ENCODE data around the gene REG3G. TPM values are rescaled to one million over a fixed set of nuclear protein-coding genes. Genes with fewer than 3 reads are reported as not detected.

REG3G gene
- total RNA-seq, 2 experiments from 2014 or later = not detected

GRCh38 chr2:78993518-78994148, 31.9 kb upstream of the REG3G start:
- ChIA-PET CTCF (no interaction called here), POLR2A (no interaction called here)
- Mint-ChIP-seq H3K27ac (no peak overlapping the region), H3K9me3 (peaks cover 14% of the 10 kb centered on the region), H3K4me3 (no peak overlapping the region), H3K36me3 (peaks cover 8% of the 10 kb centered on the region), H3K27me3 (peaks cover 21% of the 10 kb centered on the region), H3K4me1 (ENCODE audit: low read depth) (no peaks in the 10 kb centered on the region)
- intact Hi-C loops (cut with micrococcal nuclease) = no loop called here
- DNase-seq = no peak

GRCh38 chr2:78994789-78995188, 30.7 kb upstream of the REG3G start:
- DNase-seq = no peak
- intact Hi-C loops (cut with micrococcal nuclease) = no loop called here
- Mint-ChIP-seq H3K4me3 (no peak overlapping the region), H3K27ac (no peak overlapping the region), H3K36me3 (peaks cover 8% of the 10 kb centered on the region), H3K4me1 (ENCODE audit: low read depth) (no peaks in the 10 kb centered on the region), H3K9me3 (peaks cover 16% of the 10 kb centered on the region), H3K27me3 (peaks cover 21% of the 10 kb centered on the region)
- ChIA-PET CTCF (no interaction called here), POLR2A (no interaction called here)

GRCh38 chr2:78999406-78999805, 26.1 kb upstream of the REG3G start:
- H3K4me1 Mint-ChIP-seq (ENCODE audit: low read depth) = no peaks in the 10 kb centered on the region
- H3K27me3 Mint-ChIP-seq = peaks cover 2% of the 10 kb centered on the region
- DNase-seq = no peak
- intact Hi-C loops (cut with micrococcal nuclease) = no loop called here
- no peak overlapping the region for H3K27ac Mint-ChIP-seq
- POLR2A ChIA-PET = no interaction called here
- H3K4me3 Mint-ChIP-seq = no peak overlapping the region
- CTCF ChIA-PET = no interaction called here
- peaks cover 15% of the 10 kb centered on the region for H3K9me3 Mint-ChIP-seq
- peaks cover under 1% of the 10 kb centered on the region for H3K36me3 Mint-ChIP-seq

GRCh38 chr2:79000008-79000576, 25.4 kb upstream of the REG3G start:
- POLR2A ChIA-PET = no interaction called here

GRCh38 chr2:79001285-79001684, 24.2 kb upstream of the REG3G start:
- no peaks in the 10 kb centered on the region for H3K36me3 Mint-ChIP-seq
- intact Hi-C loops (cut with micrococcal nuclease) = no loop called here
- no peak overlapping the region for H3K4me3 Mint-ChIP-seq
- peaks cover 15% of the 10 kb centered on the region for H3K9me3 Mint-ChIP-seq
- H3K27me3 Mint-ChIP-seq = peaks cover 1% of the 10 kb centered on the region
- ChIA-PET CTCF (interaction anchor here (0.6 kb wide), 1 partner anchor 37 kb away, joined by 3 read pairs; no protein-coding TSS in a partner anchor), POLR2A (no interaction called here)
- H3K4me1 Mint-ChIP-seq (ENCODE audit: low read depth) = no peaks in the 10 kb centered on the region
- DNase-seq = no peak
- no peak overlapping the region for H3K27ac Mint-ChIP-seq

More at GRCh38 chr2:79000008-79000576, 25.4 kb upstream of the REG3G start:
- no peak for DNase-seq
- no peak overlapping the region for H3K4me3 Mint-ChIP-seq
- CTCF ChIA-PET = no interaction called here
- no peaks in the 10 kb centered on the region for H3K4me1 Mint-ChIP-seq (ENCODE audit: low read depth)
- H3K27ac Mint-ChIP-seq = no peak overlapping the region
- intact Hi-C loops (cut with micrococcal nuclease) = no loop called here
- no peaks in the 10 kb centered on the region for H3K36me3 Mint-ChIP-seq
- peaks cover 1% of the 10 kb centered on the region for H3K27me3 Mint-ChIP-seq
- peaks cover 15% of the 10 kb centered on the region for H3K9me3 Mint-ChIP-seq

GRCh38 chr2:79004680-79005079, 20.8 kb upstream of the REG3G start:
- intact Hi-C loops (cut with micrococcal nuclease) = no loop called here
- H3K27ac Mint-ChIP-seq = no peak overlapping the region
- H3K27me3 Mint-ChIP-seq = peaks cover 1% of the 10 kb centered on the region
- CTCF ChIA-PET = no interaction called here
- no peak for DNase-seq
- POLR2A ChIA-PET = no interaction called here
- H3K4me1 Mint-ChIP-seq (ENCODE audit: low read depth) = no peaks in the 10 kb centered on the region
- peaks cover 13% of the 10 kb centered on the region for H3K9me3 Mint-ChIP-seq
- no peak overlapping the region for H3K4me3 Mint-ChIP-seq
- H3K36me3 Mint-ChIP-seq = no peaks in the 10 kb centered on the region

GRCh38 chr2:79005216-79005615, 20.3 kb upstream of the REG3G start:
- H3K27ac Mint-ChIP-seq = no peak overlapping the region
- intact Hi-C loops (cut with micrococcal nuclease) = no loop called here
- CTCF ChIA-PET = no interaction called here
- H3K4me3 Mint-ChIP-seq = no peak overlapping the region
- H3K27me3 Mint-ChIP-seq = peaks cover 1% of the 10 kb centered on the region
- POLR2A ChIA-PET = no interaction called here
- no peak for DNase-seq
- H3K4me1 Mint-ChIP-seq (ENCODE audit: low read depth) = no peaks in the 10 kb centered on the region
- peaks cover 13% of the 10 kb centered on the region for H3K9me3 Mint-ChIP-seq
- H3K36me3 Mint-ChIP-seq = no peaks in the 10 kb centered on the region

GRCh38 chr2:79009388-79009787, 16.1 kb upstream of the REG3G start:
- DNase-seq = no peak
- ChIA-PET POLR2A (no interaction called here), CTCF (no interaction called here)
- Mint-ChIP-seq H3K9me3 (peaks cover 8% of the 10 kb centered on the region), H3K36me3 (no peaks in the 10 kb centered on the region), H3K4me3 (no peak overlapping the region), H3K4me1 (ENCODE audit: low read depth) (no peaks in the 10 kb centered on the region), H3K27ac (no peak overlapping the region), H3K27me3 (no peaks in the 10 kb centered on the region)
- intact Hi-C loops (cut with micrococcal nuclease) = no loop called here

GRCh38 chr2:79011496-79011895, 14.0 kb upstream of the REG3G start:
- no peaks in the 10 kb centered on the region for H3K36me3 Mint-ChIP-seq
- ChIA-PET POLR2A (no interaction called here), CTCF (no interaction called here)
- no peaks in the 10 kb centered on the region for H3K4me1 Mint-ChIP-seq (ENCODE audit: low read depth)
- no peak overlapping the region for H3K27ac Mint-ChIP-seq
- no peak for DNase-seq
- H3K9me3 Mint-ChIP-seq = peaks cover 14% of the 10 kb centered on the region
- intact Hi-C loops (cut with micrococcal nuclease) = no loop called here
- no peaks in the 10 kb centered on the region for H3K27me3 Mint-ChIP-seq
- no peak overlapping the region for H3K4me3 Mint-ChIP-seq

- Mint-ChIP-seq H3K4me3 (no peak overlapping the region), H3K4me1 (ENCODE audit: low read depth) (no peaks in the 10 kb centered on the region), H3K9me3 (peaks cover 9% of the 10 kb centered on the region), H3K36me3 (no peaks in the 10 kb centered on the region), H3K27ac (no peak overlapping the region), H3K27me3 (no peaks in the 10 kb centered on the region)
- ChIA-PET POLR2A (no interaction called here), CTCF (no interaction called here)
- intact Hi-C loops (cut with micrococcal nuclease) = no loop called here
- DNase-seq = no peak
Measured at GRCh38 chr2:79013629-79014028, 11.9 kb upstream of the REG3G start.

GRCh38 chr2:79016342-79016741, 9.2 kb upstream of the REG3G start:
- Mint-ChIP-seq H3K27me3 (no peaks in the 10 kb centered on the region), H3K27ac (no peak overlapping the region), H3K36me3 (no peaks in the 10 kb centered on the region), H3K9me3 (peaks cover 14% of the 10 kb centered on the region), H3K4me1 (ENCODE audit: low read depth) (no peaks in the 10 kb centered on the region), H3K4me3 (no peak overlapping the region)
- intact Hi-C loops (cut with micrococcal nuclease) = no loop called here
- ChIA-PET POLR2A (no interaction called here), CTCF (no interaction called here)
- no peak for DNase-seq

- H3K9me3 Mint-ChIP-seq = peaks cover 3% of the 10 kb centered on the region
- no peak for DNase-seq
- CTCF ChIA-PET = no interaction called here
- intact Hi-C loops (cut with micrococcal nuclease) = no loop called here
- no peak overlapping the region for H3K27ac Mint-ChIP-seq
- H3K4me3 Mint-ChIP-seq = no peak overlapping the region
- no peaks in the 10 kb centered on the region for H3K4me1 Mint-ChIP-seq (ENCODE audit: low read depth)
- POLR2A ChIA-PET = no interaction called here
- no peaks in the 10 kb centered on the region for H3K27me3 Mint-ChIP-seq
- H3K36me3 Mint-ChIP-seq = no peaks in the 10 kb centered on the region
Measured at GRCh38 chr2:79026061-79026460, 559 bp downstream of the REG3G start.

- no peaks in the 10 kb centered on the region for H3K27me3 Mint-ChIP-seq
- POLR2A ChIA-PET = no interaction called here
- CTCF ChIA-PET = no interaction called here
- intact Hi-C loops (cut with micrococcal nuclease) = no loop called here
- no peaks in the 10 kb centered on the region for H3K9me3 Mint-ChIP-seq
- no peaks in the 10 kb centered on the region for H3K36me3 Mint-ChIP-seq
- no peak overlapping the region for H3K27ac Mint-ChIP-seq
- no peak overlapping the region for H3K4me3 Mint-ChIP-seq
- no peaks in the 10 kb centered on the region for H3K4me1 Mint-ChIP-seq (ENCODE audit: low read depth)
- no peak for DNase-seq
Measured at GRCh38 chr2:79039944-79040343, 14.4 kb downstream of the REG3G start.
